Upper lobe of left lung (tissue), 4 donors: ENCODE measurements around the gene TMEM242.

Experiments used
- CTCF ChIP-seq, 6 experiments: fragments of 450-650 bp in 4 of 6; fragments of 200-600 bp in 2 of 6; sonication (generic) in 2 of 6; IDR thresholded peaks; one replicate each; pipeline ENCODE4 v1.5.1; 2016 to 2019; ENCODE audit warnings: antibody characterized with exemption in 6 of 6
- EP300 ChIP-seq, 4 donors: sonication (generic); formaldehyde crosslinking; IDR thresholded peaks; one replicate each; pipeline ENCODE4 v1.5.1; 2017; ENCODE audit warnings: antibody characterized with exemption in 4 of 4, control low read depth in 2 of 4
- POLR2A ChIP-seq, 4 donors: fragments of 450-650 bp; IDR thresholded peaks; one replicate each; pipeline ENCODE4 v1.5.1; 2016 to 2017; ENCODE audit warnings: antibody characterized with exemption in 4 of 4, mild to moderate bottlenecking in 2 of 4
- POLR2AphosphoS5 ChIP-seq, 2 donors: sonication (generic); formaldehyde crosslinking; IDR thresholded peaks; one replicate each; pipeline ENCODE4 v1.5.1; 2017; ENCODE audit warnings: antibody characterized with exemption in 2 of 2

- no peak for TF ChIP-seq CTCF (IDR thresholded peaks at IDR 0.05)
- no peak for TF ChIP-seq POLR2A (IDR thresholded peaks at IDR 0.05)
- no peak for TF ChIP-seq EP300 (IDR thresholded peaks at IDR 0.05)
- no peak for TF ChIP-seq POLR2AphosphoS5 (IDR thresholded peaks at IDR 0.05)
These were observed 45.2 kb upstream of the TMEM242 start for GRCh38 chr6:157368359-157369049.
